ENCODE data around the gene TNNT3. TPM values are rescaled to one million over a fixed set of nuclear protein-coding genes. Genes with fewer than 3 reads are reported as not detected.
A peak's percentile ranks its signal among the peaks of the same experiment; 100 is the strongest.

The TNNT3 gene
- total RNA-seq, 1 donor from 2014 or later: 10.1 TPM

DNA sequence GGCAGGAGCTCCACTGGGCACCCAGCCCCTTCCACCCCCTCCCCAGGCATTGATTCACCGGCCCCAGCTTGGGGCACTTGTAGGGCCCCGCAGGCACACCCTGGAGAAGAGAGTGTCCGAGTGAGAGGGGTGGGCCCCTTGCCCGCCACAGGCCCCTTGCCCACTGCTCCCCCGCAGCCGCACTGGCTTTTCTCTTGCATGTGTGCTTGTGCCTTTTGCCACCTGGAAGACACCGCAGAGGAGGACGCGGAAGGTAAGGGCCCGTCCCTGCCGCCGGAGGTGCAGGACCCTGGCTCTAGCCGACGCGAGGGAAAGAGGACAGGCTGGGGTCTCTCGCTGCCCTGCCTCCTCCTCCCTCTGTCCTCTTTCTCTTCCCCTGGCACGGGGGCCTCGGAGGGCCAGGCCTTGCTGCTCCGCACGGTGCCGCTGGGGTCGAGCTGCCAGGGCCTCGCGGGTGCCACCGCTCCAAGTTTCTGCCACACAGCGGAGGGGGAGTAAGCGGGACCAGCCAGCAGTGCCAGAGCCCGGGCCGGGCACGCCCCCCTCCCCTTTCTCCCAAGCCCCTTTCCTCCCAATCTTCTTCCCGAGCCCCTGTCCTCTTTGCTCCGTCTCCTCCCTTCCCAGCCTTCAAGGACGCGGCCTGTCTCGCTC lies 9.5 kb downstream of the TNNT3 start:
- H3K4me3 ChIP-seq: no peak overlapping the region
- no peaks in the 10 kb centered on the region for H3K27me3 ChIP-seq
- H3K36me3 ChIP-seq: no peaks in the 10 kb centered on the region
- no peak for DNase-seq (ENCODE audit: low spot score in 2 of 2)
- H3K9me3 ChIP-seq: no peaks in the 10 kb centered on the region
- H3K4me1 ChIP-seq: no peaks in the 10 kb centered on the region
- H3K27ac ChIP-seq: peak overlapping the region in 1 of 2 donors; percentile 53
- intact Hi-C loops (cut with DNase I): no loop called here
- TF ChIP-seq, protein P1, sequence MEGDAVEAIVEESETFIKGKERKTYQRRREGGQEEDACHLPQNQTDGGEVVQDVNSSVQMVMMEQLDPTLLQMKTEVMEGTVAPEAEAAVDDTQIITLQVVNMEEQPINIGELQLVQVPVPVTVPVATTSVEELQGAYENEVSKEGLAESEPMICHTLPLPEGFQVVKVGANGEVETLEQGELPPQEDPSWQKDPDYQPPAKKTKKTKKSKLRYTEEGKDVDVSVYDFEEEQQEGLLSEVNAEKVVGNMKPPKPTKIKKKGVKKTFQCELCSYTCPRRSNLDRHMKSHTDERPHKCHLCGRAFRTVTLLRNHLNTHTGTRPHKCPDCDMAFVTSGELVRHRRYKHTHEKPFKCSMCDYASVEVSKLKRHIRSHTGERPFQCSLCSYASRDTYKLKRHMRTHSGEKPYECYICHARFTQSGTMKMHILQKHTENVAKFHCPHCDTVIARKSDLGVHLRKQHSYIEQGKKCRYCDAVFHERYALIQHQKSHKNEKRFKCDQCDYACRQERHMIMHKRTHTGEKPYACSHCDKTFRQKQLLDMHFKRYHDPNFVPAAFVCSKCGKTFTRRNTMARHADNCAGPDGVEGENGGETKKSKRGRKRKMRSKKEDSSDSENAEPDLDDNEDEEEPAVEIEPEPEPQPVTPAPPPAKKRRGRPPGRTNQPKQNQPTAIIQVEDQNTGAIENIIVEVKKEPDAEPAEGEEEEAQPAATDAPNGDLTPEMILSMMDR (IDR thresholded peaks at IDR 0.05): no peak

DNA sequence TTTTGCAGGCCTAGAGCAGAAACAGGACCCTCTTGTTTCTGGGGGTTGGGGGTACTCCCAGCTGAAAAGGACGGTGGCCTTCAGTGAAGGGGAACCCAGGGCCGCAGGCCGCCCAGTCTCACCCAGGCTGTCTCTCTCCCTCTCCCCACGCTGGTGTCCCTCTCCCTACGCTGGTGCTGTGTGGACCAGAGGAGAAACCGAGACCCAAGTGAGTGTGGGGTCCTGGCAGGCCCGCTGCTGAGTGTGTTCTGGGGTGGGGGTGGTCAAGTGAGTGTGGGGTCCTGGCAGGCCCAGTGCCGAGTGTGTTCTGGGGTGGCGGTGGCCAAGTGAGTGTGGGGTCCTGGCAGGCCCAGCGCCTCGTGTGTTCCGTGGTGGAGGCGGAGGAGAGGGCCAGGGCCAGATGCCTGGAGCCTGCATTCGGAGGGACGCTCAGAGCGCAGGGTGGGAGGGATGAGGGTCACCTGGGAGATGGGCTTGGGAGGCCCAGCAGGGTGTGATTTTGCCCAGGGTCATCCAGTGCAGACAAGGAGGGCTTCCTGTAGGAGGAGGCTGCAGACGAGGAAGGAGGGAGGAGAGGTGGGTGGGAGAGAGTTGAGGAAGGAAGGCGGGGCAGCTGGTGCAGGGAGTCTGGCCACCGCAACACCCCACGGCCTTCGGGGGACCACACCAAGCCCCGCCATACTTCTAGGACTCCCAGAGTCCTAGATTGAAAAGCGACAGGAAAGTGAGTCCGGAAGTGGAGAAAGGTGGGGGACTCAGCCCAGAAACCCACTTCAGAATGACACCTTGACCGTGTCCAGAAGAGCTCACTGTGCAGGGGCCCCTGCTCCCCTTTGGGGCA lies 10.3 kb downstream of the TNNT3 start:
- no peaks in the 10 kb centered on the region for H3K27me3 ChIP-seq
- H3K36me3 ChIP-seq: no peaks in the 10 kb centered on the region
- no peak for DNase-seq (ENCODE audit: low spot score in 2 of 2)
- intact Hi-C loops (cut with DNase I): no loop called here
- TF ChIP-seq, protein P1 (IDR thresholded peaks at IDR 0.05): no peak
- H3K27ac ChIP-seq: peak overlapping the region in 1 of 2 donors; percentile 53
- H3K4me1 ChIP-seq: no peaks in the 10 kb centered on the region
- H3K9me3 ChIP-seq: no peaks in the 10 kb centered on the region
- no peak overlapping the region for H3K4me3 ChIP-seq

DNA sequence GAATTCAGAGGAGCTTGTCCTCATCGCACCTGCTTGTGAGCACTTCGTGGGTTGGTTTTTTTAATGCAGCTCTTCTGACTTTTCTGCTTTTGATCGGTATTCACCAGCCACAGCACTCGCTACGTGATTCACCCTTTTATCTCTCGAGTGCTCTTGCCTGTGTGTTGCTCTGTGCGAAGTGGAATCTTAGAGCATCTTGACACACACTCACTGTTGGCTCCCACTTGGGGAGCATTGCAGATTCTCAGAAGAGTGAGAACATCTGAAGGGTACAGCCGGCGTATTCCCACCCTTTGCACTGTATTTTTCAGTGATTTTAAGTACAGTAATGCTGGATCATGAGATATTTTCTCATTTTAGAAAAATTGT lies 10.9 kb downstream of the TNNT3 start:
- no peak for DNase-seq (ENCODE audit: low spot score in 2 of 2)
- no peaks in the 10 kb centered on the region for H3K36me3 ChIP-seq
- no peak overlapping the region for H3K4me3 ChIP-seq
- intact Hi-C loops (cut with DNase I): no loop called here
- no peak overlapping the region for H3K27ac ChIP-seq
- no peaks in the 10 kb centered on the region for H3K4me1 ChIP-seq
- H3K27me3 ChIP-seq: no peaks in the 10 kb centered on the region
- TF ChIP-seq, protein P1 (IDR thresholded peaks at IDR 0.05): no peak
- H3K9me3 ChIP-seq: no peaks in the 10 kb centered on the region

DNA sequence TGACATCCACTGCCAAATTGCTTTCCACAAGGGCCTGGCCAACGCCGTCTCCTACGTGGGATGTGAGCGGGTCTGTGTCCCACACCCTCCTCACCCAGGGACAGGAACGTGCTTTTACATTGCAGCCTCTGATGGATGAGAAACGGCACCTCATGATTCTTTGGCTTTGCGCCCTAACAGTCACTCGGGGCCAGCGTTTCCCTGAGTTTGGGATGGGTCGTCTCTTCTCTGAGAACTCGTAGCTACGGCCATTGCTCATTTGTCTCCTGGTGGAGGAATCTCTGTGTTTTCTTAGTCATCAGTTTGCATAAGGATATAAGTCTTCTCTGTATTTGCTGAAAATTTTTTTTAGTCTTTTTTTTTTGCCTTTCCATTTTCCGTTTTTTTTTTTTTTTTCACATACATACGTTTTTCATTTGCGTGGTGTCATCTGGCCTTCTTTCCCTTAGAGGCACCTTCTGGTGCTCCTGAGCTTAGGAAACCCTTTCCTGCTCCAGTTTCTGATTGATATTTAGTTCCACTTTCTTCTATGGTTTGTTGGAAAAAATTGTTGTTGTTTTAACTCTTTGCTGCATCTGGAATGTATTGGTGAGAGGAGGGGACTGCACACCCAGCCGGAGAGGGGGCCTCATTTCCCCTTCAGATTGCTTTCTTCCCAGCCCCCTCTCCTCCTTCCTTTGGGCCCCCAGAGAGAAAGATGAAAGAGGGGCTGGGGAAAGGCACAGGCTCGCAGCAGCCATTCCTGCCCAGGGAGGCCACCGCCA lies 12.0 kb downstream of the TNNT3 start:
- Histone ChIP-seq H3K36me3 (no peaks in the 10 kb centered on the region), H3K27ac (peak overlapping the region in 1 of 2 donors; percentile 53), H3K27me3 (no peaks in the 10 kb centered on the region), H3K4me1 (no peaks in the 10 kb centered on the region), H3K9me3 (no peaks in the 10 kb centered on the region), H3K4me3 (no peak overlapping the region)
- intact Hi-C loops (cut with DNase I): no loop called here
- TF ChIP-seq, protein P1 (IDR thresholded peaks at IDR 0.05): no peak
- no peak for DNase-seq (ENCODE audit: low spot score in 2 of 2)

DNA sequence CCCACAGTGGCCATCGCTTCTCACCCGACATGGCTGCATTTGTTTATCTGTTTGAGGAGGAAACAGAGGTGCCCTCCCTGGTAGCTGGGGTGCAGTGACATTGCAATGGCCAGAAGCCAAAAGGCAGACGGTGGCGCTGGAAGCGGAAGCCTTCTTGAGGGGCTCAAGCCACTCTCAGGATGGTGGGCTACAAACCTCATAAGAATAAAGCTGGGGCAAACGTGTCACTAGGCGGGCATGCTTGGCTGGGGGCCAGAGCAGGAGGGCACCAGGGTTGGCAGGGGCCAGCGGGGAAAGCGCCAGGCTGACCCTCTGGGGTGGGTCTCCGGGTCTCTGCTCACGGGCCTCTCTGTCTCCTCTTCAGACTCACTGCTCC lies 12.6 kb downstream of the TNNT3 start:
- H3K36me3 ChIP-seq: no peaks in the 10 kb centered on the region
- H3K4me3 ChIP-seq: no peak overlapping the region
- H3K4me1 ChIP-seq: no peaks in the 10 kb centered on the region
- H3K27ac ChIP-seq: peak overlapping the region in 1 of 2 donors; percentile 53
- no peak for DNase-seq (ENCODE audit: low spot score in 2 of 2)
- TF ChIP-seq, protein P1 (IDR thresholded peaks at IDR 0.05): no peak
- intact Hi-C loops (cut with DNase I): no loop called here
- H3K9me3 ChIP-seq: no peaks in the 10 kb centered on the region
- H3K27me3 ChIP-seq: no peaks in the 10 kb centered on the region
